Measurements from ENCODE around the gene ZFAND2A.

- no peak for TF ChIP-seq CTCF (conservative IDR thresholded peaks at IDR 0.05; ENCODE audit: low read length)
- no peak for TF ChIP-seq EZH2phosphoT487 (IDR thresholded peaks at IDR 0.05; ENCODE audit: borderline replicate concordance)
These were observed 40.8 kb downstream of the ZFAND2A start for GRCh38 chr7:1119201-1119600.

Data from Loucy (cell line).